HG02610 (cell line): ENCODE measurements around the gene C20orf204.

Source experiments
- ATAC-seq: cut with Tn5 transposase; IDR thresholded peaks from one replicate; pipeline ENCODE4 v1.9.1; 2021; ENCODE audit warnings: mild to moderate bottlenecking, moderate library complexity; ENCODE audit not compliant: unreplicated experiment

The C20orf204 gene

DNA sequence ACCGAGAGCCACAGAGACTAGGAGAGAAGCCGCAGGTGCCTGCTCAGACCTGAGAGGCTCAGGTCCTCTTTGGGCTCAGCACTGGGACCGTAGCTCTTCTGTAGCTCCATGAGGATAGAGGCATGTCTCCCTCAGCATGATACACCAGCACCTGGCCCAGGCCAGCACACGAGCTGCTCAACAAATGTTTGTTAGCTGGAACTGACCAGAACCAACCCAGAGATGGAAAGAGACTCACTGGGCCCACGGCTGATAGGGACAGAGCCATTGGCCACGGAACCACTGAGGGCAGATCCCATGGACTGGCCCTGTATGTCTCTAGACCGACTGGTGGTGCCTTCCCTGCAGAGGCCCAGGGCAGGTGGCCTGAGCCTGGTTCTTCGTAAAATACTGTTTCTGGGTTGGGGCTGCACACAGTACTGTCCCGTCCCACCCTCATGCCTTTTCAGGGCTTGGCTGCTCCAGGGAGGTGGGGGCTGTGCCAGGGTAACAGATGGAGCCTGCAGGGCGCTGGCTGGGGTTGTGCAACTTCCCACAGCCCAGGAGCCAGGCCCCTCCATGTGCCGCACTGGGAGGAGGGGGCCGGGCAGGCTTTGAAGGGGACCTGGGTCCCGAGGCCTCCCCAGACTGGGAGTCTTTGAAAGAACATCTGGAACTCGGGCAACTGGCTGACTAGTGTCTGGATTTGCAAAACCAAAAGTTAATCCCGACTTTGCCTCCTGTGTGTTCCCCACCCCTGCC, 5.2 kb downstream of the C20orf204 start:
- no peak for ATAC-seq

DNA sequence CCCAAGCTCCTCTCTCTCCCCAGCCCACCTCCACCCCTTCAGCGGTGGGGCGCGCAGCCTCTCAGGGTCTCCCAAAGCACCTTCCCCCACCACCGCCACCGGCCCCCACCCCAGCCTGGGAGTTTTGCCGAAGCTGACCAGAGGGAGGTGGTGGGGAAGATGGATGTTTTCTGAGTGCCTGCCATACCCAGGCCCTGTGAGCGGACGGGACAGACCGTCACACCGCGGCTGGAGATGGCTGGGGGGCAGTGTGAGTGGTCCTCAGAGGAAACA, 5.7 kb downstream of the C20orf204 start:
- ATAC-seq = no peak

DNA sequence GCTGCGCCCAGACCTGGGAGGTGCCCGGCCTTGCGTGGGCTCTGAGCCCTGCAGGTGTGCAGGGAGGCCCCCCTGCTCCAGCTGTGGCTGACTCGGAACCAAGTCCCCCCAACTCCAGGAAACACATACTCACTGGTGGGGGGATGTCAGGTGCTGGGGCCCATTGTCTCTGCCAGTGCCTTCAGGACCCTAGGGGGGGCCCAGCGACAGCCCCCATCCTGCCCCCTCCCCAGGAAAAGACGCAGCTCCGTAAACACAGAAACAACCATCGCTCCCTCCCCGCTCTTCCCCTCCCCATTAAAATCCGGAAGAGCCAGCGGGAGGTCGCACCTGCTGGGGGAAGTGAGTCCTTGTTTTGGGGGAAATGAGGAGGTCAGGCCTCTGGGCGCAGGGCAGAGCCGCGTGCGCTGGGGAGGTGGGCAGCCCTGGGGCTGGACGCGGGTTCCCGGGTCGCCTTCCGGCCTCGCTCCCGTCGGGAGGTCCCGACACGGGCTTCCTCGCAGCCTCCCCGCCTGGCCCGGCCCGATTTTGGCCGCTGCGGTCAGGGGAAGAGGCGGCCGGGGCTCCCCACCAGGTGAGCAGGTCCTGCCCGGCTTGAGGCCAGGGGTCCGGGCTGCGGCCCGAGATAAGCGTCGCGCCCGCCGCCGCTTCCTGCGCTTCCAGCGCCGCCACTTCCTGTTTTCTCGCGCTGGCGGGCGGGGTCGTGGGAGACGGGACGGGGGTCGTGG, 6.2 kb downstream of the C20orf204 start:
- ATAC-seq = no peak

DNA sequence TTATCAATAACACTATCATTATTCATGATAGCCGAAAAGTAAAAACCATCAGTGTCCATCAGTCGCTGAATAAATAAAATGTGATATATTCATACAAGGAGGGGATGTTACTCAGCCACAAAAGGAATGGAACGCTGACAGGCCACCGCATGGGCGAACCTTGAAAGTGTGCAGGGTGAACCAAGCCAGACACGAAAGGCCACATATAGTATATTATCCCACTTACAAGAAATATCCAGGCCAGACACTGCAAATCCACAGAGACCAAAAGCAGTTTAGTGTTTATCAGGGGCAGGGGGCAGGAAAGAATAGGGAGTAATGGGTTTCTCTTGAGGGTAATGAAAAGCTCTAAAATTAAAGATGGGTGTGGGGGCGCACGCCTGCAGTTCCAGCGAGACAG, 7.8 kb downstream of the C20orf204 start:
- ATAC-seq = no peak

DNA sequence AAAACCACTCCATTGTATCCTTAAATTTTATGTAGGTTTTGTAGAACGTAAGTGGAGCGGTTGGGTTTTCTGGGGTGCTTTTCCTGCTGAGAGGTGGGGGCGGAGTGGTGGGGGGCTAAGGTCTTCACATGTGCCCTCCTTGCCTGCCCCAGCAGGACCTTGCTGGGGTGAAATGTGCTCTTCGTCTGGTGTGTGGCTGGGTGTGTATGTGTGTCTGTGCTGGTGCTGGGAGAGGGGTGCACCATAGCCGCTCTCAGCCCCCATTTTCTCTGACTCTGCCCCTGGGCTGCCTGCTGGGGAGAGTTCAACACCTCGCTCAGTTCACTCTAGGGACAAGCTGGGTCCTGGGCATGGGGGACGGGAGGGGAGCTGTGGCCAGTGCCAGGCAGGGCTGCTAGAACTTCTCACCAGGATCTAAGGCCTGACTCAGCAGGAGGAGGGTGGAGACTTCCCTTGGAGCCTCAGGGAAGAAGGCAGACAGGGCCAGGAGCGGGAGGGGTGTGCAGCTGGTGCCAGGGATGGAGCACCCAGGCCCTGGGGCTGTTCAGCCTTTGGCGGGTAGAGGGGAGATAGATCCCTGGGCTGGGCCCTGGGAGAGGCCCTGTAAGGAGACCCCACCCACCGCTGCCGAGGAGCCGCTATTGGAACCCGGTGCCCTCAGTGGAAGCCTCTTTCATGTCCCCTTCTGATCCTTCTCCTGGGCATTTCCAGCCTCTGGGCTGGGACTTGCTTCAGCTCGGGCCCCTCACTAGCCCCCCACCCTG, 8.7 kb downstream of the C20orf204 start:
- no peak for ATAC-seq

DNA sequence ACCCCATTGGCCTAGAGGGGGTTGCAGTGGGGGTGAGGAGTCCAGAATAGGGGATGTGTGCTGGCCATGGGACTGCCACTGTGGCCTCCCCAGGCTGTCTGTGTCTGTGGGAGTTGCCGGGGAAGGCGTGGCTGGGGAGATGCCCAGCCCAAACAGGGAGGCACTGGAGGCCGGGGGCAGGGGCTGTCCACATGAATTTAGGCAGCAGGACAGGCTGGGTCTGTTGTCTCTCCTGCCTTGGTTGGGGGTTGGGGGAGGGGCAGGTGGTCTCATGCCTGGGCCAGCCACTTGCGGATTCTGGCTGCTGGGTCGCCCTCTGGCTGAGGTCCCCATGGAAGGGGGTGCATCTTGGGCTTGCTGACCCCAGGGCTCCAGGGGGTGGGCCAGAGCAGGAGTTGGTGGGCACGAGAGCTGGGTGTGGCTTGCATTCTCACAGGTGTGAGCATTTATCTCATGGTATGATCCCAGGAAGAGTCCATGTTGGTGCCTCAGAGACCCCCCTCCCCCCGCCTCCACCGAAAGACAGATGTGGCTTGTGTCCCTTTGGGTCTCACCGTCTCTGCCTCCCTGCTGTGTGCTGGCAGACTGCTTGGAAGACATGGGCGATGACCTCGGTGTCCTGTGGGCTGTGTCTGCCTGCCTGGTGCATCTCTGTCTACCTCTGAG, 9.5 kb downstream of the C20orf204 start:
- ATAC-seq = no peak

DNA sequence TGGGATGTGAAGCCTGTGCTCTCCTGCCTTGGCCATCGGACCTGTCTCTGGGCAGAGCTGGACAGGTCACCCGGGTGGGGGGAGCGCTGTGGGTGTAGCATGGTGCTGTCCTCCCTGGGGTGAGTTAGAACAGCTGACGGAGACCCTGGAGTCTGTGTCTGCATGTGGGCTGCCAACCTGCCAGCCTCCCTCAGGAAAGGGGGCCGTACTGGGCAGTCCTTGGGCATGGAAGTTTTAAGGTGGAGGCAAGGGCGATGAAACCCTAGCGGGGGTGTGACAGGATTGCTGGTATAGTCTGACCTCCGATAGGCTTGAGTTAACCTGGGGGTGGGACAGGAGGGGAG, 11.0 kb downstream of the C20orf204 start:
- ATAC-seq = no peak

DNA sequence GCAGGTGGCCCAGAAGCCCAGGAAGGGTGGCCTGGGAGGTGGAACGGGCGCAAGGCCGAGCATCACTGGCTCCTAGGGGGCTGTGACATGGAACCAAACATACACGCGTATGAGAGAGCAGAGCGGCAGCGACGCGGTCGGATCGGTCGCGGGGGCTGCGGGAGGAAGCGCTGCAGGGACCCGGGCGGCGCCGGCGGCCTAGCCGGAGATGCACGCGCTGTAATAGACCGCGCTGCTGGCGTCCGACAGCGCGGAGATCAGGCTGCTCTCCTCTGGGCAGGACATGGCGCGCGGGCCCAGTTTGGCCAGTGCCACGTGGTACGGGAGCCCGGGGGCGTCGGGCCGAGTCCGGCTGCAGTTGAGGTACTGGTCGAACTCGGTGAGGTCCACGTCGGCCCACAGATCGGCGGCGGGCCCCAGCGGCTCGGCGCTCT, 12.0 kb downstream of the C20orf204 start:
- no peak for ATAC-seq

DNA sequence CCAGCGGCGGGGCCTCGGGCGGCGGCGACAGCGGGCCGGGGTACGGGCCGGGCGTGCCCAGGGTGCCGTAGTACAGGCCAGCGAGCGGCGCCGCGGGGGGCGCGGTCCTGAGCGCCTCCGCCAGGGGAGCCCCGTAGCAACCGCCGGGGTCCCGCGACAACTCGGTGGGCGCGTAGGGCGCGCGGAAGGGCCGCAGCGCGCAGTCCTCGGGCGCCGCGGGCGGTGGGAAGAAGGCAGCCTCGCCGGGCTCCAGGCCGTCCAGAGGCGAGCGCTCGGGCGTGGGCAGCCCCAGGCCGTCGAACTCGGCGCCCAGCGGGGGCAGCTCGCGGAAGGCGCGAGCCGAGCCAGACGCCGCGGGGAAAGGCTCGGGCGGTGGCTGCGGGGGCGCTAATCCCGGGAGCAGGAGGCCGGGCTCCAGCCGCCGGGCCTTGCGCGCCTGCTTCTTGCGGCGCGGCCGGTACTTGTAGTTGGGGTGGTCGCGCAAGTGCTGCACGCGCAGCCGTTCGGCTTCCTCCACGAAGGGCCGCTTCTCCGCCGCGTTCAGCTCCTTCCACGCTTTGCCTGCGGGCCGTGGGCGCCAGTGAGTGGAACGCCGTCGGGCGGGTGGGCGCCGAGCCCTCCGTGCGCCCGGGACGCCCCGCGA, 12.5 kb downstream of the C20orf204 start:
- no peak for ATAC-seq

DNA sequence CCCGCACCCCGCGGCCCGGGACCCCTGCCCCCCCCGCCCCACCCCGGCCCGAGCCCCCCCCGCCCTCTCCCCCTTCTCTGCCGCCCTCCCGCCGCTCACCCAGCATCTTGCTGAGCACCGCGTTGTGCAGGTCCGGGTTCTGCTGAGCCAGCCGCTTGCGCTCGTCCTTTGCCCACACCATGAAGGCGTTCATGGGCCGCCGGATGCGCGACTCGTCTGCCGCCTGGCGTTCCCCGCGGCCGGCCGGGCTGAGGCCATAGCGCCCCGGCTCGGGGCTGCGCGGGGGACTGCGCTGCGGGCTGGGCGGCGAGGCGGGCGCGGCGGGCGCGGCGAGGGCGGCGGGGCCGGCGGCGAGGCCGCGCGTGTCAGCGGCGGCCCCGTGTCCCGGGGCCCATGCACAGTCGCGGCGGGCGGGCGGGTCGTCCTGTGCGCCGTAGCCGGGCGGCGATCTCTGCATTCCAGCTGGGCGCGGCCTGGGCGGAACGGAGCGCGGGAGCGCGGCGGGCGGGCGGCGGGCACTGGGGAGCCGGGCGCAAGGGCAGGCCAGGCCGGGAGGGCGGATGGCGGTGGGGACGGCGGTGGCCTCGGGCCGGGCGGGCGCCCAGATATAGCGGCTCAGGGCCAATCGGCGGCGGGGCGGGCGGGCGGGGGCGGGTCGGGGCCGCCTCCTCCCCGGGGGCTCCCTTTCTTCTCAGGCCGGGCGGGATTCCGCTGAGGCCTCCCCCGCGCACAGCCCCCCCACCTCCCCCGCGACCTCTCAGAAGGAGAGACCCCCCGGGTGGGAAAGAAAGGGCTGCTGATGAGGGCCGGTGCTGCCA, 13.3 kb downstream of the C20orf204 start, which contains the start of gene SOX18:
Gene SOX18, minus strand, starts transcription at position 580 of the 818 bp plus-strand sequence. Its CDS starts 123 bp downstream, at position 457.
- ATAC-seq = no peak

DNA sequence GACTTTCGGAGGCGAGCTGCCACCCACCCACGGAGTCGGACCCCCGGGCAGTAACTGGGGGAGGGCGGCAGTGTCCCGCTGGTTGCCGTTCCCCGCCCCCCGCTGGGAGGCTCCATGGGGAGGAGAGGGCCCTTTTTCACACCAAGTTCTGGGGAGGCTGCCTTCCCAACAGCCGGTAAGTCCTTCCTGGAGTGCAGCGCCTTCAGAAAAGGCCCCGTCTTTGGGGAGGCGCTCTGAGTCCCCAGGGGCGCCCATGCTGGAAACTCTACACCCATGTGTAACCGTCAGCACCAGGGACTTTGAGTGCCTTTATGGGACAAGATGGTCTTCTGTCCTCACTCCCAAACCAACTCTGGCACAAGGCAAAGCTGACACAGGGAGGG, 13.9 kb downstream of the C20orf204 start:
- ATAC-seq = no peak

DNA sequence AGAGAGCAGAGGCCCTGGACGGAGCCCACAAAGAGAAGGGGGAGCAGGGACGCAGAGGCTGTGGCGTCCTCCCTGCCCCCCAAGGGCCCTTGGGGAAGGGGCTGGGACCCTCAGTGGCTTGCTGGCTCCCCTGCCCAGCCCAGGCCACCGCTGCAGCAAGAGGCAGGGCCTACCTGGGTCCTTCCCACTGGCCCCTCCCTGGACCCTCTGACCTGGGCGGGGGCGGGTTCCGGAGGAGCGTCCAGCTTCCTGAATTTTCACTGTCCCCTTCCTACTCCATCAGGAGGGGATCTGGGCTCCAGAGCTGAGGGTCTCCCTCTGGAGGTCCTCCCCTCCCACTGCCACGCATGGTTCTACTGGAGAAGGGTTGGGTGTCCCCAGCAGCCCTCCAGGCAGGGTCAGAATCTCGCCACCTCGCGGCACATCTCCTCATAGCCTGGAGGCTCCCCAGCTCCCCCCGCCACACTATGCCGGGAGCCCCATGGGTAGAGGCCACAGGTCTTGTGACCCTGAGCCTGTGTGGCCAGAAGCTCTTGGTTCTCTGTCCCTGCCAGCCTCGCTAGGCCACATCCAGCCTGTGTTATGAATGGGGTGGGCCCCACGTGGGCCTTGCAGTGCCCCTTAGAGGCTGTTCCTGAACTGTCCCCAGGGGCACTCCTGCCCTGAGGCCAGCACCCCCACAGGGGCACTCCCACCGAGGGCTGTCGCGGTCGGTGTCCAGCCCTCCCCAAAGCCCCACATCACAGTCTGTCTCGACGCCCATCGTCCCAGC, 14.5 kb downstream of the C20orf204 start:
- ATAC-seq = no peak

DNA sequence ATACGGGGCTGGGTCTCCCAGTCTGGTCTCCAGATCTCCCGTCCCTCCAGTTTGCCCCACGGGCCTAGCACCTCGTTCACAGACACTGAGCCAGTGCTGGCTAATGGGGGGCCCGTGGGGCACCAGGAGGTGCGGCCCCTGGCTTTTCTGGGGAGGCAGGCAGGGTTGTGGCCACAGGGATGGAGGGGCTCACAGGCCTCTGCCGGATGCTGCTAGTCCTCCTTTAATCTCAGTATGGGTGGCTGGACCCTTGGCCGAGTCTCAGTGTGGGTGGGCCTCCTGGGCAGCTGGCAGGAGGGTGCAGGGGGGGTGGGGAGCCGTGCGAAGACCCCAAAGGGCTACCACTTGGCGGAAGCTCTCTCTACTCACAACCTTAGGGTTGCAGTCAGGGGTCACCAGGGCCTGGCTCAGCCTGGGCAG, 15.1 kb downstream of the C20orf204 start:
- ATAC-seq = no peak

DNA sequence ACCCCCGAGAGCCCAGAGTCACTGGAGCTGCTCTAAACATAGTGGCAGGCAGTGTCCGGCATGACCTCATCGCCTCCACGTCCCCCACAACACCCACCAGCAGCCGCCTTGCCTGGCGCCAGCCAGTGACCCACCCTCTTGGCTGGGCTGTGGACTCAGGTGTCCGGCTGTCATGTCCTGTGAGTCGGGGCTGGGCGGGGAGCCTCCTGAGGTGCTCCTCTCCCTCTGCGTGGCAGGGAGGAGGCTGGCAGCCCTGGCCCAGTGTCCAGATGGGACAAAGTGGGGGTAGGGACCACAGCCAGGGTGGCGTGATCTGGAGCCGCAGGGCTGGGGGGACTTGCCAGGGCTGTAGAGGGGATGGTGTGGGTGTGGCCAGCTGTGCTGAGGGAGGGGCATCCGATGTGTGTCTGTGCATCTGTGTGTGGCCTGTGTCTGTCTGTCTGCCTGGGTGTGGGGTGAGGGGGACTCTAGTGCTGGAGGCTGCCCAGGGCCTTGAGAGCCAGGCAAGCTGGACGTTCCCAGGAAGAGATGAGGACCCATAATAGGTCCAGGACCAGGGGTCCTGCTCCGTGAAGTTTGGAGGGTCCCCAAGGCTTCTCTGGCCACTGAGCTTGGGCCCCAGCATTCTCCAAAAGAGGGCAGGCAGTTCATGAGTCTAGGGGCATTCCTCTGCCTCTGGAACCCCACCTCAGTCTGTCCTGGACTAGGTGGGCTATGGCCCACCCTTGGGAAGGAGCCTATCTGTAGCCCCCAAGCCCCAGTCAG, 15.8 kb downstream of the C20orf204 start:
- ATAC-seq = no peak

DNA sequence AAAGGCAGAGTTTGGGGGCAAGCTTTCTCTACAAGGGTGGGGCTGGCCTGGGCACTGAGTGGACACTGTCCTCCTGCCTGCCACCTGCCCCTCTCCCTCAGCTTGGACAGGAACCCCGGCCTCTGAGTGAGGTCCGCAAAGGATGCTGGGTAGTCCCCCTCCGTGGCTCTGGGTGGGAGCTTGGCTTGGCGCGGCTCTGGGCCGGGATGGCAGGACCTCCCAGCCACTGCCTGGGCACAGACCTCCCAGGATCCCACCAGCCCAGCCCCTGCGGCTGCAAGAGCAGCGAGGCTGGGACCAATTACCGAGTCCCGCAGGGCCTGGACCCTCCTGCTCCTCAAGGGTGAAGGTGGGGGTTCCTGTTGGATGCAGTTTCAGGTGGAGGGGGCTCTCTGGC, 16.3 kb downstream of the C20orf204 start:
- ATAC-seq = no peak

DNA sequence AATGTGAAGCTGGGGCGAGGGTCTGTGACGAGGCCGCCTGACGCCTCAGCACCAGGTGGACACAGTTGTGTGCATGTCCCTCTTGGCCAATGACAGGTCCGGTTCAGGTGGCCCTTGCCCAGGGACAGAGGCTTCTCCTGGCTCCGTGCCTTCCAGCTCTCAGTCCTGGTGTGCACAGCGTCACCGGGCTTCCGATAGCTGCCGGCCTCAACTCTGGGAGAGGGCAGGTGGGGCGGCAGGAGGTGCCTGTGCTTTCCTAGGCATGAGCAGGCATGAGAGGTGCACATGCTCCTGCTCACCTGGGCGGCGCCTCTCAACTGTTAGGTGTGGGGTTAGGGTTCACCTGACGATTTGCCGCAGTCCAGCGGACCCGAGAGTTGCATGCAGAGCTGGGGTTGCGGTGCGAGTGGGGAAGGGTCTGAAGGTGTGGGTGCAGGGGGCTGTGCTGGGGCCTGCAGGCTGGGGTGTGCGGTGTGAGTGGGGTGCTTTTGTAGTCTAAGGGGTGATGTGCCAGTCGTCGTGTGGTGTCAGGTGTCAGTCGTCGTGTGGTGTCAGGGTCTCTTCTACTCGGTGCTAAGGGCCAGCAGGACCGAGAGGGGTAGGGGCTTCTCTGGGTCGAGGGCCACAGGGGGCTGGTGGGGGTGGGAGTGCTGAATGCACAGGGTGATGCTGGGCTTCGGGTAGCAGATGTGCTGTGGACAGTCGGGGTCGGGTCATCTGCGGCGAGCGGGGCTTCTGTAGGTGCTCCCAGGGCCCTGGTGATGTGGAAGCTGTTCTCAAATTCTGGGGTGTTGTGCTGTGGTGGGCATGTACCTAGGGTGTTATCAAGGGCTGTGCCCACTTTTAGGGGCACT, 17.2 kb downstream of the C20orf204 start:
- no peak for ATAC-seq

DNA sequence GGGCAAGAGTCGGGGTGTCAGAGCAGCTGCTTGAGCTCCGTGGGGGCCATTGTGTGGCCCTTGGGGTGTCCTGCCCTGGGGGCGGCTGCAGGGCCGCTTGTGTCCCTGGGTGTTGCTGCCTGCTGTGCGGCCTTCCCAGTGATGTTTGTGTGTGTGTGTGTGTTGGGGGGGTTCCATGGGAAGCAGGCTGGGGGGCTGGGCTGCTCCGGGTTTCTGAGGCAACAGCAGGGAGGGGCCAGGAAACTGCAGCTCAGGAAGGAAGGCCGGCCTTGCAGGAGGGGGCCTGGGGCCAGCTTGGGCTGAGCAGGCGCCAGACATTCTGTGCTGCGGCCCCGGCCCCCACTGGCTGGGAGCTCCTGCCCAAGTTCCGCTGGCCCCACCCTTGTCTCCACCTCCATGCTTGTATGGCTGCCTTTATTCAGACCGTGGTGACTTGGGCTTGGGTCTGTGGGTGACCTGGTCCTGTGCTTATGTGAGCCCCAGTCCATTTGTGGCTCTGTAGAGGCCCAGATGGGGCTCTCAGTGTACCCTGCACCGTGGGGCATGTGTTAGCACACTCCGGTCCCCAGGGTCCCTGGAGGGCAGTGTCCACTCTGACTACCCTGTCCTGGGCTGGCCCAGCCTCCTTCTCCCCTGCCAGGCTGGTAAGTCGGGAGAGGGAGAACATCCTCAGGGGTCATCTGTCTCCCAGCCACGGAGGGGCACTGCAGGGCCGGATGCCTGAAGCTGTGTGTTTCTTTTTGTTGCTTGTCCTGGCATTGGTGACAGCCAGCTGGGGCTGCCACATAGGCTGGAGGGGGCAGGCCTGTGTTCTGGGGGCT, 18.1 kb downstream of the C20orf204 start:
- no peak for ATAC-seq
